Vagina (tissue), 2 donors: ENCODE results near the gene FKBP7.
"Not testable (repeated sequence)": the region's sequence is repeated elsewhere in the genome, so short reads cannot be mapped to it uniquely, and the experiment has no call there.

ENCODE experiments used
- CTCF ChIP-seq, 3 experiments: fragments of 450-650 bp in 2 of 3; fragments of 200-600 bp in 1 of 3; sonication (generic) in 1 of 3; IDR thresholded peaks; one replicate each; pipeline ENCODE4 v1.5.1; 2017 to 2019; ENCODE audit warnings: antibody characterized with exemption in 3 of 3, mild to moderate bottlenecking in 2 of 3, moderate library complexity in 2 of 3
- POLR2A ChIP-seq, 2 donors: fragments of 450-650 bp; IDR thresholded peaks; one replicate each; pipeline ENCODE4 v1.6.1; 2017; ENCODE audit warnings: antibody characterized with exemption in 2 of 2, mild to moderate bottlenecking in 2 of 2, moderate library complexity in 2 of 2
- POLR2AphosphoS5 ChIP-seq, 2 donors: sonication (generic); formaldehyde crosslinking; IDR thresholded peaks; one replicate each; pipeline ENCODE4 v1.9.0; 2017; ENCODE audit warnings: antibody characterized with exemption in 2 of 2, mild to moderate bottlenecking in 2 of 2, low read depth in 1 of 2; ENCODE audit not compliant: insufficient read depth in 1 of 2

- not testable (repeated sequence) for TF ChIP-seq CTCF (IDR thresholded peaks at IDR 0.05); POLR2AphosphoS5 (IDR thresholded peaks at IDR 0.05; ENCODE audit: insufficient read depth in 1 of 2, low read depth in 1 of 2); POLR2A (IDR thresholded peaks at IDR 0.05)
These were observed 7.1 kb downstream of the FKBP7 start for GRCh38 chr2:178471313-178471712.
